Stimulated activated CD8-positive, alpha-beta memory T cell treated with anti-CD3 and anti-CD28 coated beads, Interleukin-15, amount 100 ng/mL, for 4 hours (primary cell): ENCODE measurements around the gene C3orf70.

Source experiments
- DNase-seq, 2 donors: peaks; one replicate each; pipeline ENCODE4 v3.0.0-alpha.2; 2020; ENCODE audit warnings: low read depth in 2 of 2

The C3orf70 gene

DNA sequence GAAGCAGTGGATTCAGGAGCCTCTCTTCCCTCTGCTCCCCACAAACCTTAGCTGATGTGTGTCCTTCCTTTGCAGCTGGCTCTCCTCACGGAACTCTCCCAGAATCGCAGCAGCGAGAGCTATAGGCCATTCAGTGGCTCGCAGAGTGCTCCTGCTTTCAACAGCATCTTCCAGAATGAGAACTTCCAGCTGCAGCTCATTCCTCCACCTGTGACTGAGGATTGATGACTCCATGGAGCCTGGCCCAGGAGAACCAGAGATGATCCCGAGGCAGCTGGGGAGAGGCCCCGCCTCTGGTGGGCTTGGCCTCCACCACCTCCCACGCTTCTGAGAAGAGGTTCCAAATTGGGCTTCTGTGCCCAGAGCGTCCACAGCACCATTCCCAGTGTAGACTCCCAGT lies 101.1 kb downstream of the C3orf70 start:
- no peak for DNase-seq

GRCh38 chr3:185049710-185050109 lies 103.2 kb downstream of the C3orf70 start:
- DNase-seq, result no peak

- DNase-seq, result no peak
Measured at GRCh38 chr3:185046603-185047002, 106.3 kb downstream of the C3orf70 start.

DNA sequence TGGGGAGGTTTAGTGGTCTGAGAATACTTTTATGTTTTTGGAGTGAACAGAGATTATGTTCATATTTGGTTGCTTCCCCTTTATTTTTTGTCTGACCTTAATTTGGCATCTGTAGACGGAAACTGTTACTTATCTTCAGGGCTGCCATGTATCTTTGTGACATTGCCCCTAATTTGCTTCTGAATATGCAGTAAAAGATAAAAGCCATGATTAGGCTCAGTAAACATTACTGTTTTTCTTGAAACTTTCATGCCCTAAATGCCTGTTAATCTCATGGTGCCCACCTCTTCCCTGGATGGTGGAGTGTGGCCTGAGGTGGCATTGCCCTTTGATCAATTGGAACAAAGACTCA lies 106.7 kb downstream of the C3orf70 start:
- no peak for DNase-seq

GRCh38 chr3:185042312-185043050 lies 110.4 kb downstream of the C3orf70 start:
- no peak for DNase-seq

- no peak for DNase-seq
Measured at GRCh38 chr3:185041540-185041939, 111.3 kb downstream of the C3orf70 start.

DNA sequence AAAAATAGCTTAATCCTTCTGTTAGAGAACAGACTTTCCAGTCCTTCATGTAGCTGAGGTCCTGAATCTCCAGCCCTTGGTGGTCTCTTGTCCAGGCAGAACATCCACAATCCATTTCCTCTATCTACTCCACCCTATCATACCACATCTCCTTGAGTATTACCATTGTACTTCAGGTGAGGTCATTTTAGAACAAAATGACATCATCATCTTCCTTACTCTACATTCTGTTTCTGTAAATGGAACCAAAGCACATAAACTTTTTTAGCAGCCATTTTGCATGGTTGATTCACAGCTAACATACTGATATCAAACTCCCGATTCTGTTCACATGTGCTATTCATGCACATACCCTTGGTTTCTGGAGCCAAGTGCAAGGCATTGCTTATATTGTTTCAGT lies 112.4 kb downstream of the C3orf70 start:
- DNase-seq, result no peak

- DNase-seq, result no peak
Measured at GRCh38 chr3:185037801-185038200, 115.1 kb downstream of the C3orf70 start.

- no peak for DNase-seq
Measured at GRCh38 chr3:185030951-185031350, 121.9 kb downstream of the C3orf70 start.

DNA sequence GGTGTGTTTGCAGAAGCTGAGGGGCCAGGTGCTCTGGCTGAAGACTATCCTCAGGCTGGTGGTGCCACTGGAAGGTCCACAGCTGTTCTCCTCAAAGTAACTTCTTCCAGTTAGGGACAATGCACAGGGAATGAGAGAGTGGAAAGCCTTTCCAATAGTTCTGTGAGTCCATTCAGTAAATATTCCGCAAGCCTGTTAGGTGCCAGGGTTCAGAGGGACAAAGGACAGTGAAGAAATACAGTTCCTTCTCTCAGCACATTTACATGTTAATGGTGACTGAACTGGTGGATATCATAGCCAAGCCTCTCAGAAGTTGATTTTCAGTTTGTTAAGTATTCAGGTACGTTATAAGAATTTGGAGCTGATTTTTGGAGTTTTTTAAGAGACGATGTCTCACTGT lies 122.5 kb downstream of the C3orf70 start:
- no peak for DNase-seq

GRCh38 chr3:185029086-185029485 lies 123.8 kb downstream of the C3orf70 start:
- DNase-seq, result no peak

- no peak for DNase-seq
Measured at GRCh38 chr3:185028121-185028520, 124.7 kb downstream of the C3orf70 start.
